Caco-2 (cell line): ENCODE measurements around the gene MBNL2. TPM values are rescaled to one million over a fixed set of nuclear protein-coding genes. Genes with fewer than 3 reads are reported as not detected.

Experiments used
- BruUV-seq: library from RNA; stranded (reverse); fragments of 400-500 nt; replicated peaks from 2 replicates; lab custom pipeline; 2021; lab: Mats Ljungman, UMichigan
- CTCF ChIA-PET: fragments of 300-600 bp; sonication (Branson Sonifier 250); formaldehyde crosslinking; loops from one replicate; lab custom pipeline; 2022; ENCODE audit warnings: antibody characterized with exemption; lab: Charles Lee
- POLR2A ChIA-PET: fragments of 300-600 bp; sonication (Branson Sonifier 250); formaldehyde crosslinking; loops from one replicate; lab custom pipeline; 2022; ENCODE audit warnings: antibody characterized with exemption; lab: Charles Lee
- DNase-seq, 2 experiments: peaks; one replicate each; pipeline versions ENCODE4 v3.0.0 to v3.0.0-alpha.2; 2020 to 2022
- H3K27me3 ChIP-seq: replicated peaks from 2 replicates; pipeline ENCODE4 v1.6.0; 2011; ENCODE audit warnings: low read length; ENCODE audit not compliant: control insufficient read depth, insufficient read depth
- H3K36me3 ChIP-seq: 2 replicates; pipeline ENCODE4 v1.5.1; 2011; ENCODE audit warnings: low read length; ENCODE audit not compliant: control insufficient read depth, insufficient read depth
- H3K4me1 ChIP-seq: fragments of 250-450 bp; sonication (Bioruptor Pico); 2 replicates; pipeline ENCODE4 v1.5.1; 2020; ENCODE audit warnings: mild to moderate bottlenecking
- H3K4me3 ChIP-seq: 2 replicates; pipeline ENCODE4 v1.5.1; 2011; ENCODE audit warnings: low read depth, mild to moderate bottlenecking, control low read depth, low read length
- H3K9me3 ChIP-seq: fragments of 250-450 bp; sonication (Bioruptor Pico); 2 replicates; pipeline ENCODE4 v1.5.1; 2020; ENCODE audit warnings: mild to moderate bottlenecking, moderate library complexity
- H3K27ac Mint-ChIP-seq: one replicate; pipeline ENCODE4 v1.8.0; 2022; ENCODE audit warnings: mixed read lengths; ENCODE audit not compliant: unreplicated experiment
- H3K27me3 Mint-ChIP-seq: one replicate; pipeline ENCODE4 v1.8.0; 2022; ENCODE audit warnings: mixed read lengths; ENCODE audit not compliant: insufficient read depth, unreplicated experiment
- H3K36me3 Mint-ChIP-seq: one replicate; pipeline ENCODE4 v1.8.0; 2022; ENCODE audit warnings: mild to moderate bottlenecking, mixed read lengths; ENCODE audit not compliant: insufficient read depth, unreplicated experiment
- H3K4me1 Mint-ChIP-seq: one replicate; pipeline ENCODE4 v1.8.0; 2022; ENCODE audit warnings: low read depth, mixed read lengths; ENCODE audit not compliant: unreplicated experiment
- H3K4me3 Mint-ChIP-seq: one replicate; pipeline ENCODE4 v1.8.0; 2022; ENCODE audit warnings: mild to moderate bottlenecking, moderate library complexity, mixed read lengths; ENCODE audit not compliant: unreplicated experiment
- H3K9me3 Mint-ChIP-seq: one replicate; pipeline ENCODE4 v1.8.0; 2022; ENCODE audit warnings: mixed read lengths; ENCODE audit not compliant: unreplicated experiment
- intact Hi-C: fragments of 100-400 bp; cut with micrococcal nuclease; formaldehyde crosslinking; loops from one replicate; pipeline ENCODE4 v1.10.0; 2022; ENCODE audit not compliant: unreplicated experiment
- total RNA-seq: library from RNA; stranded (reverse); gene quantifications from 2 replicates; pipeline ENCODE4 v1.2.3, GENCODE V29; 2022
- TF ChIP-seq, protein P1 (sequence below), 2 experiments: fragments of 200-600 bp in 1 of 2; IDR thresholded peaks; 1 replicate in 1 of 2; 2 replicates in 1 of 2; pipeline versions ENCODE4 v1.5.1 to v1.8.0; 2011 to 2022; ENCODE audit warnings: antibody characterized with exemption in 1 of 2, control low read depth in 1 of 2, inconsistent platforms in 1 of 2, low read depth in 1 of 2, low read length in 1 of 2, mild to moderate bottlenecking in 1 of 2, moderate library complexity in 1 of 2; ENCODE audit not compliant: insufficient read depth in 1 of 2, severe bottlenecking in 1 of 2, unreplicated experiment in 1 of 2

Gene MBNL2
- total RNA-seq, 1 experiment from 2014 or later = 41.6 TPM

DNA sequence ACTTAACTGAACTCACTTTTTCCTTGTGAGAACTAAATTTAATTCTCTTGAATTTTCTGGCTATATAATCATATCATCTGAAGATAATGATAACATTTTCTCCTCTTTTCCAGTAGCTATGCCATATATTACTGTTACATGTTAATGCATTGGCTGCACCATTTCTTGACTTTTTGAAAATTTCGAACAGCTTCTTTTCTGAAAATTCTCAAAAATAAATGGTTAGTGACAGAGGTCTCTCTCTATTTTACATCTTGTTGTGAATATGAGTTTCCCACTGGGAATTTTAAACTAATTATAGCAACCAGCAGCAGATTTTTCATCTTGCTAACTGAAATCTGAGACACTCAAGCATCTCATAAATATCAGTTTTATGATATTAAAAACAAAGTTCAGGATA lies 30.6 kb downstream of the MBNL2 start:
- Mint-ChIP-seq H3K36me3 (peaks cover 8% of the 10 kb centered on the region), H3K27ac (no peak overlapping the region), H3K9me3 (no peaks in the 10 kb centered on the region), H3K4me1 (peaks cover 51% of the 10 kb centered on the region), H3K4me3 (no peak overlapping the region), H3K27me3 (no peaks in the 10 kb centered on the region)
- BruUV-seq = no TSS peak
- no peak for DNase-seq
- ChIA-PET CTCF (no interaction called here), POLR2A (no interaction called here)
- Histone ChIP-seq H3K27me3 (no peaks in the 10 kb centered on the region), H3K4me1 (peaks cover 46% of the 10 kb centered on the region), H3K9me3 (no peaks in the 10 kb centered on the region), H3K4me3 (no peak overlapping the region), H3K36me3 (0 out of 2 replicates have a peak, but pooled peaks cover 1% of the 10 kb centered on the region)
- TF ChIP-seq, protein P1, sequence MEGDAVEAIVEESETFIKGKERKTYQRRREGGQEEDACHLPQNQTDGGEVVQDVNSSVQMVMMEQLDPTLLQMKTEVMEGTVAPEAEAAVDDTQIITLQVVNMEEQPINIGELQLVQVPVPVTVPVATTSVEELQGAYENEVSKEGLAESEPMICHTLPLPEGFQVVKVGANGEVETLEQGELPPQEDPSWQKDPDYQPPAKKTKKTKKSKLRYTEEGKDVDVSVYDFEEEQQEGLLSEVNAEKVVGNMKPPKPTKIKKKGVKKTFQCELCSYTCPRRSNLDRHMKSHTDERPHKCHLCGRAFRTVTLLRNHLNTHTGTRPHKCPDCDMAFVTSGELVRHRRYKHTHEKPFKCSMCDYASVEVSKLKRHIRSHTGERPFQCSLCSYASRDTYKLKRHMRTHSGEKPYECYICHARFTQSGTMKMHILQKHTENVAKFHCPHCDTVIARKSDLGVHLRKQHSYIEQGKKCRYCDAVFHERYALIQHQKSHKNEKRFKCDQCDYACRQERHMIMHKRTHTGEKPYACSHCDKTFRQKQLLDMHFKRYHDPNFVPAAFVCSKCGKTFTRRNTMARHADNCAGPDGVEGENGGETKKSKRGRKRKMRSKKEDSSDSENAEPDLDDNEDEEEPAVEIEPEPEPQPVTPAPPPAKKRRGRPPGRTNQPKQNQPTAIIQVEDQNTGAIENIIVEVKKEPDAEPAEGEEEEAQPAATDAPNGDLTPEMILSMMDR (IDR thresholded peaks at IDR 0.05; ENCODE audit: insufficient read depth in 1 of 2, low read depth in 1 of 2, low read length in 1 of 2, severe bottlenecking in 1 of 2, unreplicated experiment in 1 of 2) = no peak
- intact Hi-C loops = loop anchor here (10.0 kb wide), 1 partner anchor 328 kb away; no protein-coding TSS in a partner anchor

DNA sequence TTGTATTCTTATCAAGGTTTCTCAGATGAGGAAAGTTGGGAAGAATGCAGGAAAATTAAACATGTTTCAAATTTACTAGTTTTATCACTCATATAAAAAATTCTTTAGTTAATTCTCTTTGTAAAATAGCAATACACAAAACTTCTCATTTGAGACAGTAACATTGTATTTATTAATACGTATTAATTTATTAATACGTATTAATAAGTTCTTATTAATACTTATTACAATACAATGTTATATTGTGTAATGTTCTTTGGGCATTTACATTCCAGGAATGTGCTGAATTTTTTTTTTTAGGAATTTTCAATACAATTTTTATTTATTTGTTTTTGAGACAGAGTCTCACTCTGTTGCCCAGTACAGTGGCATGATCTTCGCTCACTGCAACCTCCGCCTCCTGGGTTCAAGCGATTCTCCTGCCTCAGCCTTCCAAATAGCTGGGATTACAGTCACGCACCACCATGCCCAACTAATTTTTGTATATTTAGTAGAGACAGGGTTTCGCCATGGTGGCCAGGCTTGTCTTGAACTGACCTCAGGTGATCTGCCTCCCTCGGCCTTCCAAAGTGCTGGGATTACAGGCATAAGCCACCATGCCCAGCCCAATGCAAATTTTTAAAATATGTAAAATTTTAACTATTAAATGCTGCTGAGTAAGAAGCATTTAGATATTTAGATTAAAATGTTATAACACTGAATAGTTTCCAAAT lies 31.6 kb downstream of the MBNL2 start:
- H3K4me3 ChIP-seq = no peak overlapping the region
- ChIA-PET POLR2A (no interaction called here), CTCF (no interaction called here)
- H3K4me1 Mint-ChIP-seq = peaks cover 51% of the 10 kb centered on the region
- no peak overlapping the region for H3K4me3 Mint-ChIP-seq
- no TSS peak for BruUV-seq
- peaks cover 11% of the 10 kb centered on the region for H3K36me3 Mint-ChIP-seq
- no peaks in the 10 kb centered on the region for H3K9me3 ChIP-seq
- intact Hi-C loops = loop anchor here (10.0 kb wide), 1 partner anchor 329 kb away; no protein-coding TSS in a partner anchor
- TF ChIP-seq, protein P1 (IDR thresholded peaks at IDR 0.05; ENCODE audit: insufficient read depth in 1 of 2, low read depth in 1 of 2, low read length in 1 of 2, severe bottlenecking in 1 of 2, unreplicated experiment in 1 of 2) = no peak
- H3K27ac Mint-ChIP-seq = no peak overlapping the region
- no peaks in the 10 kb centered on the region for H3K27me3 Mint-ChIP-seq
- H3K36me3 ChIP-seq = 0 out of 2 replicates have a peak, but pooled peaks cover 2% of the 10 kb centered on the region
- no peaks in the 10 kb centered on the region for H3K27me3 ChIP-seq
- peaks cover 55% of the 10 kb centered on the region for H3K4me1 ChIP-seq
- no peaks in the 10 kb centered on the region for H3K9me3 Mint-ChIP-seq
- no peak for DNase-seq

DNA sequence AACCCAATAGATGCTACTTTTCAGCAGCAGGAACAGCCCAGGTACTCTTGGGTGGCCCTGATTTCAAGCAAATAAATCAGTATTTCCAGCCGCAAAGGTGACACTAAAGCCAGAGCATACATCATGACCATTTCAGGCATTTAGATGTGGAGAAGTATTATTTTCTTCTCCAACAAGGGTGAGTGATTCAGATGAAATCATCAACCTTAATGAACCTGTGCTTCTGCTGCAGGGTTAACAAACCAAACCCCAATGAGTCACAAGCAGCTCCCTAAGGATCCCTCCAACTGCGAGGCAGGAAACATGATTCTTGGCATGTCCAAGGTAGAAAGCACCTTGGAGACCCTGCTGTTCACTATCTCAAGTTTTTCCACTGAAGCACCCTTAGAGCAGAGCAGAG lies 32.7 kb downstream of the MBNL2 start:
- BruUV-seq = no TSS peak
- Mint-ChIP-seq H3K27ac (no peak overlapping the region), H3K27me3 (no peaks in the 10 kb centered on the region), H3K4me3 (no peak overlapping the region), H3K4me1 (peaks cover 56% of the 10 kb centered on the region), H3K36me3 (peaks cover 17% of the 10 kb centered on the region), H3K9me3 (no peaks in the 10 kb centered on the region)
- ChIA-PET CTCF (no interaction called here), POLR2A (no interaction called here)
- Histone ChIP-seq H3K27me3 (no peaks in the 10 kb centered on the region), H3K36me3 (0 out of 2 replicates have a peak, but pooled peaks cover 2% of the 10 kb centered on the region), H3K4me3 (no peak overlapping the region), H3K4me1 (peaks cover 60% of the 10 kb centered on the region), H3K9me3 (no peaks in the 10 kb centered on the region)
- TF ChIP-seq, protein P1 (IDR thresholded peaks at IDR 0.05; ENCODE audit: insufficient read depth in 1 of 2, low read depth in 1 of 2, low read length in 1 of 2, severe bottlenecking in 1 of 2, unreplicated experiment in 1 of 2) = no peak
- no peak for DNase-seq
- intact Hi-C loops = loop anchor here (5.0 to 10.0 kb wide), 2 partner anchors 113 to 330 kb away; no protein-coding TSS in a partner anchor
